HCT116 (cell line): Measurements from ENCODE around the gene AARS2. TPM values are rescaled to one million over a fixed set of nuclear protein-coding genes. Genes with fewer than 3 reads are reported as not detected.

Source experiments
- ATAC-seq: fragments of 200-7000 bp; cut with Tn5 transposase; 2 replicates; pipeline ENCODE4 v1.9.1; 2020; ENCODE audit warnings: mild to moderate bottlenecking, moderate library complexity
- BruUV-seq: library from RNA; stranded (reverse); fragments of 400-500 nt; replicated peaks from 2 replicates; lab custom pipeline; 2021; lab: Mats Ljungman, UMichigan
- CTCF ChIA-PET: fragments of 300-600 bp; sonication (Branson Sonifier 250); formaldehyde crosslinking; loops from one replicate; lab custom pipeline; 2021; ENCODE audit warnings: antibody characterized with exemption; lab: Charles Lee
- POLR2A ChIA-PET: fragments of 300-600, 350-600 bp; sonication (Branson Sonifier 250); formaldehyde crosslinking; loops from one replicate; lab custom pipeline; 2021; ENCODE audit warnings: antibody characterized with exemption; lab: Charles Lee
- RAD21 ChIA-PET, 2 experiments: fragments of 300-600 bp; sonication (Branson Sonifier 250); formaldehyde crosslinking; loops; one replicate each; lab custom pipeline; 2023; ENCODE audit warnings: low total read pairs in 2 of 2; ENCODE audit not compliant: uncharacterized antibody in 2 of 2, unreplicated experiment in 2 of 2, low non-redundant PET in 1 of 2; lab: Charles Lee
- DNase-seq: peaks from one replicate; pipeline ENCODE4 v3.0.0-alpha.2; 2010; ENCODE audit warnings: low read depth, low spot score
- H2AFZ ChIP-seq: fragments of 200-600 bp; shearing (Covaris generic), sonication (generic); 2 replicates; pipeline ENCODE4 v1.6.1; 2017; ENCODE audit warnings: low read depth, mixed run types, mixed read lengths, antibody characterized with exemption, low read length; ENCODE audit not compliant: poor library complexity, severe bottlenecking
- H3K27ac ChIP-seq: 2 replicates; pipeline ENCODE4 v1.5.1; 2012; ENCODE audit warnings: low read depth, low read length
- H3K27me3 ChIP-seq: fragments of 200-600 bp; sonication (generic); 2 replicates; pipeline ENCODE4 v1.6.1; 2016; ENCODE audit warnings: mixed run types, low read length, mixed read lengths; ENCODE audit not compliant: insufficient read depth
- H3K36me3 ChIP-seq, 2 experiments: fragments of 200-500 bp in 1 of 2; fragments of 200-600 bp in 1 of 2; sonication (Bioruptor generic) in 1 of 2; sonication (generic) in 1 of 2; 2 replicates each; pipeline versions ENCODE4 v1.5.1 to v1.6.1; 2014 to 2016; ENCODE audit warnings: low read length in 2 of 2, inconsistent platforms in 1 of 2, mixed read lengths in 1 of 2, mixed run types in 1 of 2; ENCODE audit not compliant: insufficient read depth in 2 of 2, control insufficient read depth in 1 of 2
- H3K4me1 ChIP-seq, 2 experiments: fragments of 200-600 bp in 1 of 2; sonication (generic) in 1 of 2; 2 replicates each; pipeline versions ENCODE4 v1.5.1 to v1.6.1; 2012 to 2017; ENCODE audit warnings: low read length in 2 of 2, inconsistent platforms in 1 of 2, mild to moderate bottlenecking in 1 of 2, mixed read lengths in 1 of 2, mixed run types in 1 of 2, moderate library complexity in 1 of 2; ENCODE audit not compliant: insufficient read depth in 2 of 2, control insufficient read depth in 1 of 2
- H3K4me2 ChIP-seq: fragments of 200-600 bp; sonication (generic); 2 replicates; pipeline ENCODE4 v1.6.1; 2017; ENCODE audit warnings: mixed run types, low read length, mixed read lengths
- H3K4me3 ChIP-seq, 2 experiments: fragments of 200-600 bp in 1 of 2; sonication (generic) in 1 of 2; replicated peaks in 1 of 2; 2 replicates each; pipeline ENCODE4 v1.5.1; 2011 to 2016; ENCODE audit warnings: low read length in 2 of 2, control low read depth in 1 of 2, low read depth in 1 of 2, mild to moderate bottlenecking in 1 of 2, mixed read lengths in 1 of 2, mixed run types in 1 of 2
- H3K79me2 ChIP-seq: fragments of 200-600 bp; sonication (generic); 2 replicates; pipeline ENCODE4 v1.6.1; 2017; ENCODE audit warnings: mild to moderate bottlenecking, mixed run types, low read length, moderate library complexity, mixed read lengths; ENCODE audit not compliant: insufficient read depth
- H3K9ac ChIP-seq: fragments of 200-600 bp; sonication (generic); 2 replicates; pipeline ENCODE4 v1.6.1; 2016; ENCODE audit warnings: low read length, mixed read lengths
- H3K9me2 ChIP-seq: fragments of 200-600 bp; sonication (generic), shearing (Covaris generic); 2 replicates; pipeline ENCODE4 v1.6.1; 2017; ENCODE audit warnings: mixed run types, mild to moderate bottlenecking, moderate library complexity; ENCODE audit not compliant: insufficient read depth
- H3K9me3 ChIP-seq, 2 experiments: fragments of 200-500 bp in 1 of 2; fragments of 200-600 bp in 1 of 2; sonication (Bioruptor generic) in 1 of 2; sonication (generic) in 1 of 2; 2 replicates each; pipeline ENCODE4 v1.6.1; 2014 to 2017; ENCODE audit warnings: low read length in 2 of 2, mixed read lengths in 2 of 2, inconsistent platforms in 1 of 2, low read depth in 1 of 2, mild to moderate bottlenecking in 1 of 2, mixed run types in 1 of 2, moderate library complexity in 1 of 2; ENCODE audit not compliant: control insufficient read depth in 1 of 2, insufficient read depth in 1 of 2
- H4K20me1 ChIP-seq: fragments of 200-600 bp; sonication (generic), shearing (Covaris generic); 2 replicates; pipeline ENCODE4 v1.6.1; 2017; ENCODE audit warnings: mixed run types, mild to moderate bottlenecking, moderate library complexity; ENCODE audit not compliant: insufficient read depth
- CBX3 ChIP-seq: IDR thresholded peaks from 2 replicates; pipeline ENCODE4 v1.6.1; 2012; ENCODE audit warnings: low read depth
- CEBPB ChIP-seq: IDR thresholded peaks from 2 replicates; pipeline ENCODE4 v1.6.1; 2012; ENCODE audit warnings: low read depth
- CTCF ChIP-seq, 3 experiments: fragments of 200-600 bp in 1 of 3; sonication (generic) in 1 of 3; IDR thresholded peaks in 2 of 3; conservative IDR thresholded peaks in 1 of 3; 2 replicates each; pipeline ENCODE4 v1.5.1; 2012 to 2017; ENCODE audit warnings: low read depth in 2 of 3, low read length in 2 of 3, antibody characterized with exemption in 1 of 3, borderline replicate concordance in 1 of 3, control low read depth in 1 of 3, mild to moderate bottlenecking in 1 of 3, mixed read lengths in 1 of 3, mixed run types in 1 of 3, moderate library complexity in 1 of 3; ENCODE audit not compliant: insufficient read depth in 1 of 3
- EGR1 ChIP-seq: IDR thresholded peaks from 2 replicates; pipeline ENCODE4 v1.6.1; 2012; ENCODE audit warnings: low read depth
- ELF1 ChIP-seq: IDR thresholded peaks from 2 replicates; pipeline ENCODE4 v1.6.1; 2012; ENCODE audit warnings: low read depth, borderline replicate concordance
- FOSL1 ChIP-seq: IDR thresholded peaks from 2 replicates; pipeline ENCODE4 v1.6.1; 2012; ENCODE audit warnings: low read depth
- JUND ChIP-seq: IDR thresholded peaks from 2 replicates; pipeline ENCODE4 v1.6.1; 2012
- POLR2AphosphoS5 ChIP-seq: IDR thresholded peaks from 2 replicates; pipeline ENCODE4 v1.6.1; 2011; ENCODE audit warnings: mild to moderate bottlenecking, low read depth, low read length, moderate library complexity
- SIN3A ChIP-seq: IDR thresholded peaks from 2 replicates; pipeline ENCODE4 v1.6.1; 2012; ENCODE audit warnings: low read depth
- SRF ChIP-seq: IDR thresholded peaks from 2 replicates; pipeline ENCODE4 v1.6.1; 2012; ENCODE audit warnings: low read depth
- TCF7L2 ChIP-seq: IDR thresholded peaks from 2 replicates; pipeline ENCODE4 v1.7.0; 2011; ENCODE audit warnings: borderline replicate concordance, inconsistent platforms; ENCODE audit not compliant: insufficient read depth, insufficient read length; ENCODE audit errors: extremely low read depth
- YY1 ChIP-seq: IDR thresholded peaks from 2 replicates; pipeline ENCODE4 v1.6.1; 2011; ENCODE audit warnings: low read length, low read depth, moderate library complexity, mild to moderate bottlenecking; ENCODE audit not compliant: insufficient replicate concordance; ENCODE audit errors: extremely low read depth
- ZFX ChIP-seq: fragments of 450-650 bp; IDR thresholded peaks from 2 replicates; pipeline ENCODE4 v1.6.1; 2017
- ZNF274 ChIP-seq: fragments of 200-500 bp; sonication (Bioruptor generic); IDR thresholded peaks from 2 replicates; pipeline ENCODE4 v1.6.1; 2014; ENCODE audit warnings: mild to moderate bottlenecking, low read depth, low read length, inconsistent platforms
- intact Hi-C: fragments of 100-400 bp; cut with micrococcal nuclease; formaldehyde crosslinking; loops from 2 replicates; pipeline ENCODE4 v1.10.0; 2022
- total RNA-seq: library from RNA; stranded (reverse); gene quantifications from one replicate; pipeline ENCODE4 v1.2.1, GENCODE V29; 2021; ENCODE audit not compliant: unreplicated experiment
- TF ChIP-seq, protein P1 (sequence below): IDR thresholded peaks from 2 replicates; pipeline ENCODE4 v1.6.1; 2011; ENCODE audit warnings: mild to moderate bottlenecking, low read length, moderate library complexity; ENCODE audit not compliant: insufficient replicate concordance; ENCODE audit errors: extremely low read depth
- TF ChIP-seq, protein P2 (sequence below): IDR thresholded peaks from 2 replicates; pipeline ENCODE4 v1.6.1; 2012
- TF ChIP-seq, protein P3 (sequence below): IDR thresholded peaks from 2 replicates; pipeline ENCODE4 v1.6.1; 2012
- TF ChIP-seq, protein P4 (sequence below): IDR thresholded peaks from 2 replicates; pipeline ENCODE4 v1.6.1; 2012; ENCODE audit warnings: low read depth

AARS2 gene
- total RNA-seq, 1 experiment from 2014 or later = 14.9 TPM

DNA sequence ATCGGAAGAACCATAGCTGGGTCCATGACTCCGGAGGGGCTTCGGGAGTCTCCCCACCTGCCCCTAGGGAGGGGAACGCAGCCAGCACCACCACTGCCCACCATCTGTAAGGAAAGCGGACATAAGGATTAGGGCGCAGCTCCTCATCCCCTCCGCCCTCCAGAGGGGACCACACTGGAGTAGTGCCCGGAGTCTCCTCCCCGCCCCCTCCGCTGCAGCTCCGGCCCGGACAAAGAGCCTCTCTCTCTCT lies 56.4 kb downstream of the AARS2 start:
- ChIA-PET RAD21 (interaction anchor here in 1 of 2 experiments (0.8 to 0.9 kb wide), 2 partner anchors 11 to 84 kb away, joined by 3 read pairs; no protein-coding TSS in a partner anchor), CTCF (interaction anchor here (0.6 to 2.0 kb wide), 11 partner anchors 10 to 160 kb away, joined by 3 to 16 read pairs (median 4); partner anchors contain the start of genes AARS2 and HSP90AB1), POLR2A (interaction anchor here (0.6 to 3.4 kb wide), 7 partner anchors 8 to 84 kb away, joined by 3 to 74 read pairs (median 4); partner anchors contain the start of genes HSP90AB1 and SLC29A1)
- peak overlapping the region; percentile 99 for H3K4me2 ChIP-seq
- peaks cover 27% of the 10 kb centered on the region for H3K79me2 ChIP-seq
- peaks cover 2 to 23% of the 10 kb centered on the region in 2 experiments; a peak in 3 of 4 replicates for H3K4me1 ChIP-seq
- H3K9me2 ChIP-seq = no peaks in the 10 kb centered on the region
- no peaks in the 10 kb centered on the region for H3K9me3 ChIP-seq
- ATAC-seq = no peak
- DNase-seq = no peak
- peaks cover 23 to 35% of the 10 kb centered on the region in 2 experiments; a peak in 3 of 4 replicates for H3K36me3 ChIP-seq
- H3K27ac ChIP-seq = peak overlapping the region; percentile 95
- H3K9ac ChIP-seq = peak overlapping the region; percentile 93
- no peak overlapping the region for H2AFZ ChIP-seq
- no peak for TF ChIP-seq CTCF (IDR thresholded peaks at IDR 0.05 in 2 of 3, conservative IDR thresholded peaks at IDR 0.05 in 1 of 3; ENCODE audit: borderline replicate concordance in 1 of 3, insufficient read depth in 1 of 3, low read depth in 2 of 3, low read length in 2 of 3)
- TF ChIP-seq CEBPB = no peak
- no peak for TF ChIP-seq SRF
- TF ChIP-seq, protein P1, sequence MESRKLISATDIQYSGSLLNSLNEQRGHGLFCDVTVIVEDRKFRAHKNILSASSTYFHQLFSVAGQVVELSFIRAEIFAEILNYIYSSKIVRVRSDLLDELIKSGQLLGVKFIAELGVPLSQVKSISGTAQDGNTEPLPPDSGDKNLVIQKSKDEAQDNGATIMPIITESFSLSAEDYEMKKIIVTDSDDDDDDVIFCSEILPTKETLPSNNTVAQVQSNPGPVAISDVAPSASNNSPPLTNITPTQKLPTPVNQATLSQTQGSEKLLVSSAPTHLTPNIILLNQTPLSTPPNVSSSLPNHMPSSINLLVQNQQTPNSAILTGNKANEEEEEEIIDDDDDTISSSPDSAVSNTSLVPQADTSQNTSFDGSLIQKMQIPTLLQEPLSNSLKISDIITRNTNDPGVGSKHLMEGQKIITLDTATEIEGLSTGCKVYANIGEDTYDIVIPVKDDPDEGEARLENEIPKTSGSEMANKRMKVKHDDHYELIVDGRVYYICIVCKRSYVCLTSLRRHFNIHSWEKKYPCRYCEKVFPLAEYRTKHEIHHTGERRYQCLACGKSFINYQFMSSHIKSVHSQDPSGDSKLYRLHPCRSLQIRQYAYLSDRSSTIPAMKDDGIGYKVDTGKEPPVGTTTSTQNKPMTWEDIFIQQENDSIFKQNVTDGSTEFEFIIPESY = no peak
- no peak for TF ChIP-seq FOSL1
- TF ChIP-seq JUND = no peak
- no peak for TF ChIP-seq TCF7L2
- TF ChIP-seq POLR2AphosphoS5 = no peak
- no peak for TF ChIP-seq CBX3
- TF ChIP-seq, protein P2, sequence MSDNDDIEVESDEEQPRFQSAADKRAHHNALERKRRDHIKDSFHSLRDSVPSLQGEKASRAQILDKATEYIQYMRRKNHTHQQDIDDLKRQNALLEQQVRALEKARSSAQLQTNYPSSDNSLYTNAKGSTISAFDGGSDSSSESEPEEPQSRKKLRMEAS = no peak
- TF ChIP-seq ZFX = no peak
- no peak for TF ChIP-seq ELF1
- no peak for TF ChIP-seq EGR1
- no peak for TF ChIP-seq ZNF274
- TF ChIP-seq, protein P3, sequence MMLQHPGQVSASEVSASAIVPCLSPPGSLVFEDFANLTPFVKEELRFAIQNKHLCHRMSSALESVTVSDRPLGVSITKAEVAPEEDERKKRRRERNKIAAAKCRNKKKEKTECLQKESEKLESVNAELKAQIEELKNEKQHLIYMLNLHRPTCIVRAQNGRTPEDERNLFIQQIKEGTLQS = no peak
- TF ChIP-seq SIN3A = no peak
- TF ChIP-seq, protein P4, sequence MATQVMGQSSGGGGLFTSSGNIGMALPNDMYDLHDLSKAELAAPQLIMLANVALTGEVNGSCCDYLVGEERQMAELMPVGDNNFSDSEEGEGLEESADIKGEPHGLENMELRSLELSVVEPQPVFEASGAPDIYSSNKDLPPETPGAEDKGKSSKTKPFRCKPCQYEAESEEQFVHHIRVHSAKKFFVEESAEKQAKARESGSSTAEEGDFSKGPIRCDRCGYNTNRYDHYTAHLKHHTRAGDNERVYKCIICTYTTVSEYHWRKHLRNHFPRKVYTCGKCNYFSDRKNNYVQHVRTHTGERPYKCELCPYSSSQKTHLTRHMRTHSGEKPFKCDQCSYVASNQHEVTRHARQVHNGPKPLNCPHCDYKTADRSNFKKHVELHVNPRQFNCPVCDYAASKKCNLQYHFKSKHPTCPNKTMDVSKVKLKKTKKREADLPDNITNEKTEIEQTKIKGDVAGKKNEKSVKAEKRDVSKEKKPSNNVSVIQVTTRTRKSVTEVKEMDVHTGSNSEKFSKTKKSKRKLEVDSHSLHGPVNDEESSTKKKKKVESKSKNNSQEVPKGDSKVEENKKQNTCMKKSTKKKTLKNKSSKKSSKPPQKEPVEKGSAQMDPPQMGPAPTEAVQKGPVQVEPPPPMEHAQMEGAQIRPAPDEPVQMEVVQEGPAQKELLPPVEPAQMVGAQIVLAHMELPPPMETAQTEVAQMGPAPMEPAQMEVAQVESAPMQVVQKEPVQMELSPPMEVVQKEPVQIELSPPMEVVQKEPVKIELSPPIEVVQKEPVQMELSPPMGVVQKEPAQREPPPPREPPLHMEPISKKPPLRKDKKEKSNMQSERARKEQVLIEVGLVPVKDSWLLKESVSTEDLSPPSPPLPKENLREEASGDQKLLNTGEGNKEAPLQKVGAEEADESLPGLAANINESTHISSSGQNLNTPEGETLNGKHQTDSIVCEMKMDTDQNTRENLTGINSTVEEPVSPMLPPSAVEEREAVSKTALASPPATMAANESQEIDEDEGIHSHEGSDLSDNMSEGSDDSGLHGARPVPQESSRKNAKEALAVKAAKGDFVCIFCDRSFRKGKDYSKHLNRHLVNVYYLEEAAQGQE = no peak
- TF ChIP-seq YY1 = no peak
- BruUV-seq = no TSS peak
- no peaks in the 10 kb centered on the region for H3K27me3 ChIP-seq
- peaks cover 26% of the 10 kb centered on the region; the same call in 1 of the 2 replicates for H4K20me1 ChIP-seq
- H3K4me3 ChIP-seq = peak overlapping the region; percentile 59 to 92
- intact Hi-C loops = loop anchor here (2.0 kb wide), 1 partner anchor 84 kb away; no protein-coding TSS in a partner anchor
